ENCODE data around the gene IFT52. TPM values are rescaled to one million over a fixed set of nuclear protein-coding genes. Genes with fewer than 3 reads are reported as not detected.
A peak's percentile ranks its signal among the peaks of the same experiment; 100 is the strongest.

IFT52 gene
- total RNA-seq, 2 donors from 2014 or later: 12.6 to 19.2 TPM

- H3K4me3 ChIP-seq: no peak overlapping the region
- no peaks in the 10 kb centered on the region for H3K27me3 ChIP-seq
- no peak for TF ChIP-seq CTCF (IDR thresholded peaks at IDR 0.05)
- intact Hi-C loops (cut with DNase I): no loop called here
- DNase-seq: no peak
- no peak overlapping the region for H3K9ac ChIP-seq (ENCODE audit: low read depth in 2 of 2, low read length in 2 of 2)
- H3K4me1 ChIP-seq: no peaks in the 10 kb centered on the region
- no peaks in the 10 kb centered on the region for H3K36me3 ChIP-seq
- no peak overlapping the region for H3K27ac ChIP-seq
- H3K9me3 ChIP-seq: no peaks in the 10 kb centered on the region
These were observed 36.4 kb upstream of the IFT52 start for GRCh38 chr20:43554369-43554768.

GRCh38 chr20:43558412-43559146 lies 32.2 kb upstream of the IFT52 start, which contains the start of gene SGK2:
TSS of gene SGK2 (plus strand) at chr20:43559027. CDS start at chr20:43566496, 7,469 bp downstream.
- Histone ChIP-seq H3K4me1 (no peaks in the 10 kb centered on the region), H3K4me3 (peak within 1 kb of the TSS; percentile 22), H3K9me3 (no peaks in the 10 kb centered on the region), H3K36me3 (no peaks in the 10 kb centered on the region), H3K9ac (ENCODE audit: low read depth in 2 of 2, low read length in 2 of 2) (peak within 1 kb of the TSS; percentile 75 to 87), H3K27me3 (no peaks in the 10 kb centered on the region), H3K27ac (peak within 1 kb of the TSS; percentile 93)
- DNase-seq: peak; percentile 91
- intact Hi-C loops (cut with DNase I): no loop called here
- no peak for TF ChIP-seq CTCF (IDR thresholded peaks at IDR 0.05)

- peak overlapping the region; percentile 75 to 87 for H3K9ac ChIP-seq (ENCODE audit: low read depth in 2 of 2, low read length in 2 of 2)
- peak overlapping the region; percentile 93 for H3K27ac ChIP-seq
- peak overlapping the region; percentile 22 for H3K4me3 ChIP-seq
- DNase-seq: peak; percentile 40
- H3K36me3 ChIP-seq: no peaks in the 10 kb centered on the region
- TF ChIP-seq CTCF (IDR thresholded peaks at IDR 0.05): no peak
- H3K27me3 ChIP-seq: no peaks in the 10 kb centered on the region
- no peaks in the 10 kb centered on the region for H3K4me1 ChIP-seq
- H3K9me3 ChIP-seq: no peaks in the 10 kb centered on the region
- intact Hi-C loops (cut with DNase I): no loop called here
These were observed 31.4 kb upstream of the IFT52 start for GRCh38 chr20:43559147-43559987.

- H3K36me3 ChIP-seq: no peaks in the 10 kb centered on the region
- H3K9me3 ChIP-seq: no peaks in the 10 kb centered on the region
- H3K27me3 ChIP-seq: no peaks in the 10 kb centered on the region
- intact Hi-C loops (cut with DNase I): no loop called here
- peak overlapping the region in 1 of 2 donors; percentile 34 for H3K9ac ChIP-seq (ENCODE audit: low read depth in 2 of 2, low read length in 2 of 2)
- H3K4me1 ChIP-seq: no peaks in the 10 kb centered on the region
- no peak overlapping the region for H3K27ac ChIP-seq
- TF ChIP-seq CTCF (IDR thresholded peaks at IDR 0.05): no peak
- no peak for DNase-seq
- H3K4me3 ChIP-seq: no peak overlapping the region
These were observed 29.8 kb upstream of the IFT52 start for GRCh38 chr20:43560974-43561373.

GRCh38 chr20:43563429-43563828 lies 27.3 kb upstream of the IFT52 start:
- DNase-seq: no peak
- no peak overlapping the region for H3K4me3 ChIP-seq
- intact Hi-C loops (cut with DNase I): no loop called here
- H3K36me3 ChIP-seq: no peaks in the 10 kb centered on the region
- no peak overlapping the region for H3K27ac ChIP-seq
- no peaks in the 10 kb centered on the region for H3K9me3 ChIP-seq
- H3K27me3 ChIP-seq: no peaks in the 10 kb centered on the region
- no peaks in the 10 kb centered on the region for H3K4me1 ChIP-seq
- no peak overlapping the region for H3K9ac ChIP-seq (ENCODE audit: low read depth in 2 of 2, low read length in 2 of 2)
- no peak for TF ChIP-seq CTCF (IDR thresholded peaks at IDR 0.05)

Data from colonic mucosa (tissue), 4 donors.